ENCODE results near the gene ZFP69.

- TF ChIP-seq CTCF (IDR thresholded peaks at IDR 0.05 in 8 of 11, conservative IDR thresholded peaks at IDR 0.05 in 3 of 11) (no peak), POLR2A (IDR thresholded peaks at IDR 0.05) (no peak)
Measured at GRCh38 chr1:40539338-40539737, 62.2 kb downstream of the ZFP69 start.

Data from spleen (tissue), 7 donors.